Measurements from ENCODE around the gene SERPINB6. TPM values are rescaled to one million over a fixed set of nuclear protein-coding genes. Genes with fewer than 3 reads are reported as not detected.
"Not testable (repeated sequence)": the region's sequence is repeated elsewhere in the genome, so short reads cannot be mapped to it uniquely, and the experiment has no call there.

SERPINB6 gene
- total RNA-seq, 1 donor from 2014 or later, result 48.7 TPM

DNA sequence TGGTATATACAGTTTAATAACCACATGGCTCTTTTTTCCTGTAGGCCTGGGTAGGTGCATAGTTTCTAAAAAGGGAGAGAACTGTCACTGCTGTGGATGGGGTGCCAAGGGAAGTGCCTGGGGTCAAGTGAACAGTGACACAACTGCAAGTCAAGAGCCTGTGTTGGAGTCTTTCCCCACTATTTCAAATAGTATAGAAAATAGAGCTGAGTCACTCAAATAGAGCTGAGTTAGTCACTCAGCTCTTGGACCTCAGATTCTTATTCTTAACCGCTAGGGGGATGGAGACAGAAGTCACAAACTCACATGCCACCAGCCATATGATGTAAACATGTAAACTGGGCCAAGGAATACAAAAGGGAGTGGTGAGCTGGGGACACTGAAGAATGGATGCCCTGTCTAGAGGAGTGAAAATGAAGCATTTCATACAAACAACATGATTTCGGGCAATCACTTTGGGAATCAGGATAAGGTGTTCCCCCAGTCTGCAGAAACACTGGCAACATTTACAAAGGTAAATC is 30.5 kb upstream of the SERPINB6 start:
- no peak for FAIRE-seq
- TF ChIP-seq, protein P1, sequence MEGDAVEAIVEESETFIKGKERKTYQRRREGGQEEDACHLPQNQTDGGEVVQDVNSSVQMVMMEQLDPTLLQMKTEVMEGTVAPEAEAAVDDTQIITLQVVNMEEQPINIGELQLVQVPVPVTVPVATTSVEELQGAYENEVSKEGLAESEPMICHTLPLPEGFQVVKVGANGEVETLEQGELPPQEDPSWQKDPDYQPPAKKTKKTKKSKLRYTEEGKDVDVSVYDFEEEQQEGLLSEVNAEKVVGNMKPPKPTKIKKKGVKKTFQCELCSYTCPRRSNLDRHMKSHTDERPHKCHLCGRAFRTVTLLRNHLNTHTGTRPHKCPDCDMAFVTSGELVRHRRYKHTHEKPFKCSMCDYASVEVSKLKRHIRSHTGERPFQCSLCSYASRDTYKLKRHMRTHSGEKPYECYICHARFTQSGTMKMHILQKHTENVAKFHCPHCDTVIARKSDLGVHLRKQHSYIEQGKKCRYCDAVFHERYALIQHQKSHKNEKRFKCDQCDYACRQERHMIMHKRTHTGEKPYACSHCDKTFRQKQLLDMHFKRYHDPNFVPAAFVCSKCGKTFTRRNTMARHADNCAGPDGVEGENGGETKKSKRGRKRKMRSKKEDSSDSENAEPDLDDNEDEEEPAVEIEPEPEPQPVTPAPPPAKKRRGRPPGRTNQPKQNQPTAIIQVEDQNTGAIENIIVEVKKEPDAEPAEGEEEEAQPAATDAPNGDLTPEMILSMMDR (IDR thresholded peaks at IDR 0.05; ENCODE audit: insufficient read depth, low read length, severe bottlenecking), result peak; percentile 65

GRCh38 chr6:3001146-3001772 is 29.9 kb upstream of the SERPINB6 start:
- TF ChIP-seq, protein P1 (IDR thresholded peaks at IDR 0.05; ENCODE audit: insufficient read depth, low read length, severe bottlenecking), result no peak
- no peak for DNase-seq (ENCODE audit: low read depth)
- peaks cover 3% of the 10 kb centered on the region for H3K36me3 ChIP-seq (ENCODE audit: control insufficient read depth, insufficient read depth, low read length)
- no peak for FAIRE-seq
- no peaks in the 10 kb centered on the region for H3K27me3 ChIP-seq (ENCODE audit: control insufficient read depth, insufficient read depth, low read length)
- no peak overlapping the region for H3K4me3 ChIP-seq (ENCODE audit: low read depth, low read length)

More for the DNA sequence above, 30.5 kb upstream of the SERPINB6 start:
- Histone ChIP-seq H3K36me3 (ENCODE audit: control insufficient read depth, insufficient read depth, low read length) (peaks cover 3% of the 10 kb centered on the region), H3K4me3 (ENCODE audit: low read depth, low read length) (no peak overlapping the region), H3K27me3 (ENCODE audit: control insufficient read depth, insufficient read depth, low read length) (no peaks in the 10 kb centered on the region)
- peak; percentile 76 for DNase-seq (ENCODE audit: low read depth)

- DNase-seq (ENCODE audit: low read depth), result no peak
- H3K27me3 ChIP-seq (ENCODE audit: control insufficient read depth, insufficient read depth, low read length), result no peaks in the 10 kb centered on the region
Observed at GRCh38 chr6:2999618-3000557, 28.5 kb upstream of the SERPINB6 start, which contains the start of gene NQO2. Gene NQO2 (plus strand): TSS chr6:2999894. CDS start chr6:3006553, 6,659 bp downstream.

GRCh38 chr6:2998998-2999617 is 27.7 kb upstream of the SERPINB6 start:
- DNase-seq (ENCODE audit: low read depth), result peak; percentile 81
- Histone ChIP-seq H3K36me3 (ENCODE audit: control insufficient read depth, insufficient read depth, low read length) (no peaks in the 10 kb centered on the region), H3K4me3 (ENCODE audit: low read depth, low read length) (peak overlapping the region; percentile 44), H3K27me3 (ENCODE audit: control insufficient read depth, insufficient read depth, low read length) (no peaks in the 10 kb centered on the region)
- FAIRE-seq, result no peak
- TF ChIP-seq, protein P1 (IDR thresholded peaks at IDR 0.05; ENCODE audit: insufficient read depth, low read length, severe bottlenecking), result no peak

More at GRCh38 chr6:2999618-3000557, 28.5 kb upstream of the SERPINB6 start, which contains the start of gene NQO2:
- Histone ChIP-seq H3K36me3 (ENCODE audit: control insufficient read depth, insufficient read depth, low read length) (no peaks in the 10 kb centered on the region), H3K4me3 (ENCODE audit: low read depth, low read length) (peak within 1 kb of the TSS; percentile 90)
- no peak for FAIRE-seq
- TF ChIP-seq, protein P1 (IDR thresholded peaks at IDR 0.05; ENCODE audit: insufficient read depth, low read length, severe bottlenecking), result peak; percentile 9

- not testable (repeated sequence) for H3K27me3 ChIP-seq (ENCODE audit: control insufficient read depth, insufficient read depth, low read length); H3K4me3 ChIP-seq (ENCODE audit: low read depth, low read length); DNase-seq (ENCODE audit: low read depth); H3K36me3 ChIP-seq (ENCODE audit: control insufficient read depth, insufficient read depth, low read length)
- peak; percentile 99 for FAIRE-seq
- TF ChIP-seq, protein P1 (IDR thresholded peaks at IDR 0.05; ENCODE audit: insufficient read depth, low read length, severe bottlenecking), result peak; percentile 35
Observed at GRCh38 chr6:2998249-2998997, 27.1 kb upstream of the SERPINB6 start.
